ENCODE results near the gene PDLIM1.

GRCh38 chr10:95221124-95221523 lies 69.7 kb downstream of the PDLIM1 start:
- no peak for TF ChIP-seq GABPA (IDR thresholded peaks at IDR 0.05; ENCODE audit: low read depth)
- TF ChIP-seq POLR2AphosphoS5 (IDR thresholded peaks at IDR 0.05; ENCODE audit: low read depth): no peak
- TF ChIP-seq REST (IDR thresholded peaks at IDR 0.05; ENCODE audit: insufficient replicate concordance, low read depth): no peak
- TF ChIP-seq, protein P1, sequence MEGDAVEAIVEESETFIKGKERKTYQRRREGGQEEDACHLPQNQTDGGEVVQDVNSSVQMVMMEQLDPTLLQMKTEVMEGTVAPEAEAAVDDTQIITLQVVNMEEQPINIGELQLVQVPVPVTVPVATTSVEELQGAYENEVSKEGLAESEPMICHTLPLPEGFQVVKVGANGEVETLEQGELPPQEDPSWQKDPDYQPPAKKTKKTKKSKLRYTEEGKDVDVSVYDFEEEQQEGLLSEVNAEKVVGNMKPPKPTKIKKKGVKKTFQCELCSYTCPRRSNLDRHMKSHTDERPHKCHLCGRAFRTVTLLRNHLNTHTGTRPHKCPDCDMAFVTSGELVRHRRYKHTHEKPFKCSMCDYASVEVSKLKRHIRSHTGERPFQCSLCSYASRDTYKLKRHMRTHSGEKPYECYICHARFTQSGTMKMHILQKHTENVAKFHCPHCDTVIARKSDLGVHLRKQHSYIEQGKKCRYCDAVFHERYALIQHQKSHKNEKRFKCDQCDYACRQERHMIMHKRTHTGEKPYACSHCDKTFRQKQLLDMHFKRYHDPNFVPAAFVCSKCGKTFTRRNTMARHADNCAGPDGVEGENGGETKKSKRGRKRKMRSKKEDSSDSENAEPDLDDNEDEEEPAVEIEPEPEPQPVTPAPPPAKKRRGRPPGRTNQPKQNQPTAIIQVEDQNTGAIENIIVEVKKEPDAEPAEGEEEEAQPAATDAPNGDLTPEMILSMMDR (IDR thresholded peaks at IDR 0.05; ENCODE audit: insufficient read depth, low read length): no peak

All from HL-60 (cell line).